ENCODE results near the gene RNF144A. TPM values are rescaled to one million over a fixed set of nuclear protein-coding genes. Genes with fewer than 3 reads are reported as not detected.
"Not testable (repeated sequence)": the region's sequence is repeated elsewhere in the genome, so short reads cannot be mapped to it uniquely, and the experiment has no call there.

Gene RNF144A
- total and polyA plus RNA-seq, 12 donors: 13.0 to 103 (median 42.3) TPM

GRCh38 chr2:6893876-6894482 lies 23.2 kb upstream of the RNF144A start:
- Histone ChIP-seq H3K4me1 (replicated peaks in 1 of 2) (peaks cover 0 to 14% of the 10 kb centered on the region in 2 donors), H3K27me3 (no peaks in the 10 kb centered on the region), H3K4me3 (no peak overlapping the region), H3K9me3 (replicated peaks in 1 of 3) (no peaks in the 10 kb centered on the region), H3K27ac (no peak overlapping the region), H3K36me3 (replicated peaks in 1 of 2) (no peaks in the 10 kb centered on the region)
- intact Hi-C loops (cut with DNase I): no loop called here
- WGBS, 4 donors: 75 to 91% (median 86%) methylated on average over 2 of the region's 2 CpGs
- TF ChIP-seq POLR2A (IDR thresholded peaks at IDR 0.05) (no peak), CTCF (IDR thresholded peaks at IDR 0.05) (no peak)
- DNase-seq: no peak

GRCh38 chr2:6896930-6897759 lies 20.1 kb upstream of the RNF144A start:
- peak overlapping the region in 4 of 5 donors; percentile 47 to 84 (median 66) for H3K27ac ChIP-seq

GRCh38 chr2:6902581-6902980 lies 14.6 kb upstream of the RNF144A start:
- H3K36me3 ChIP-seq (replicated peaks in 1 of 2); H3K27ac ChIP-seq; H3K4me1 ChIP-seq (replicated peaks in 1 of 2); intact Hi-C loops (cut with DNase I); H3K9me3 ChIP-seq (replicated peaks in 1 of 3); DNase-seq; H3K4me3 ChIP-seq; H3K27me3 ChIP-seq: not testable (repeated sequence)
- WGBS, 4 donors: 92 to 97% (median 95%) methylated on average over 2 of the region's 2 CpGs

More at GRCh38 chr2:6896930-6897759, 20.1 kb upstream of the RNF144A start:
- TF ChIP-seq CTCF (IDR thresholded peaks at IDR 0.05) (peak; percentile 62 to 94 (median 80)), POLR2A (IDR thresholded peaks at IDR 0.05) (no peak)
- peaks cover 0 to 14% of the 10 kb centered on the region in 2 donors for H3K4me1 ChIP-seq (replicated peaks in 1 of 2)
- no peaks in the 10 kb centered on the region for H3K27me3 ChIP-seq
- H3K36me3 ChIP-seq (replicated peaks in 1 of 2): no peaks in the 10 kb centered on the region
- DNase-seq: peak in 1 of 7 donors; percentile 31
- 44 to 54% (median 50%) methylated on average over 5 of the region's 5 CpGs for WGBS, 4 donors
- H3K9me3 ChIP-seq (replicated peaks in 1 of 3): no peaks in the 10 kb centered on the region
- no peak overlapping the region for H3K4me3 ChIP-seq
- intact Hi-C loops (cut with DNase I): no loop called here

- 94 to 100% (median 97%) methylated on average over 1 of the region's 1 CpG for WGBS, 4 donors
- no peak for DNase-seq
- intact Hi-C loops (cut with DNase I): no loop called here
- no peaks in the 10 kb centered on the region for H3K4me1 ChIP-seq (replicated peaks in 1 of 2)
- H3K36me3 ChIP-seq (replicated peaks in 1 of 2): no peaks in the 10 kb centered on the region
- H3K4me3 ChIP-seq: no peak overlapping the region
- H3K9me3 ChIP-seq (replicated peaks in 1 of 3): no peaks in the 10 kb centered on the region
- no peaks in the 10 kb centered on the region for H3K27me3 ChIP-seq
- no peak for TF ChIP-seq CTCF (IDR thresholded peaks at IDR 0.05)
- TF ChIP-seq POLR2A (IDR thresholded peaks at IDR 0.05): no peak
- H3K27ac ChIP-seq: no peak overlapping the region
Observed at GRCh38 chr2:6905668-6906067, 11.5 kb upstream of the RNF144A start.
